ENCODE data around the gene RABGAP1L.
"Not testable (repeated sequence)": the region's sequence is repeated elsewhere in the genome, so short reads cannot be mapped to it uniquely, and the experiment has no call there.

Gene RABGAP1L

DNA sequence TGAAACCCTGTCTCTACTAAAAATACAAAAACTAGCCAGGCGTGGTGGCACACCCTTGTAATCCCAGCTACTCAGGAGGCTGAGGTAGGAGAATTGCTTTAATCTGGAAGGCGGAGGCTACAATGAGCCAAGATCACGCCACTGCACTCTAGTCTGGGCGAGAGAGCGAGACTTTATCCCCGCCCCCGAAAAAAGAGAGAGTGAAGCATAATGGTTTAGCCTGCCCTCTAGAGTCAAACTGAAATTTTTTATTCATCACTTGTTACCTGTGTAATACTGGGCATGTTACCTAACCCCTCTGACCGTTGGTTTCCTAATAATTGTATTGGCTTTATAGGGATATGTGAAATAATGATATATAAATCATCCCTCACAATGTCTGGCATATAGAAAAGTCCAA lies 307.3 kb downstream of the RABGAP1L start:
- DNase-seq = no peak

DNA sequence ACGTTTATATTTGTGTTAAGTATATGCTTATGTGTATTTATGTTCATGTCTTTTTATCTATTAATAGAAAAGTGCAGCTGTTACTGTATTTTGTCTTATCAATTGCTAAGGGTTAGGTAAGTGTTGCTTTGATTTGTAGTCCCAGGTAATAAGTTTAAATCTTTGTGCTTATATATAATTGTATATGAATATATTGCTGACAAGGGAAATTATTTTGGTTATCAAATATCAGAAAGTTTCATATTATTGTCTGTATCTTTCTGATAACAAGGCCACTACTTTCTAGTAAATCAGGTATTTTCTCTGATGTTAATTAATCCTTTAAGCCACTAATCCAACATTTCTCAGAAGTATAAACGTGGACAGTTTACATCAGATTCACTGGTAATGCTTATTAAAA lies 309.7 kb downstream of the RABGAP1L start:
- no peak for DNase-seq

DNA sequence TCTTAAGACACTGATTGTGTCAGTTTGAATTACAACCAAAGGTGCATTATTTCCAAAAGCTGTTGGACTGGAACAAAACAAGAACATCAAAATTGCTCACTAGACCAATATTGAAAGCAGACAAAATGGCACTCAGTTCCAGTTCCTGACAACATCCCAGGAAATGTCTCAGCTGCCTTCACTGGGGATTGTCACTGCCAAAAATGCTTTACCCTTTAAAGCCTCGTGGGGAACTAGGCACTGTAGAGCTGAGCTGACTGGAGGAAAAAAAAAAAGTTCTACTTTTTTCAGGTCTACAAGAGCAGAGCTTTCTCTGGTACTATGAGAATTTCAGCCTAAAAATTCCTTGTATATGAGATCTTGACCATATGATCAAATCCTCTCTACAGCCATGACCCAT lies 310.4 kb downstream of the RABGAP1L start:
- no peak for DNase-seq

DNA sequence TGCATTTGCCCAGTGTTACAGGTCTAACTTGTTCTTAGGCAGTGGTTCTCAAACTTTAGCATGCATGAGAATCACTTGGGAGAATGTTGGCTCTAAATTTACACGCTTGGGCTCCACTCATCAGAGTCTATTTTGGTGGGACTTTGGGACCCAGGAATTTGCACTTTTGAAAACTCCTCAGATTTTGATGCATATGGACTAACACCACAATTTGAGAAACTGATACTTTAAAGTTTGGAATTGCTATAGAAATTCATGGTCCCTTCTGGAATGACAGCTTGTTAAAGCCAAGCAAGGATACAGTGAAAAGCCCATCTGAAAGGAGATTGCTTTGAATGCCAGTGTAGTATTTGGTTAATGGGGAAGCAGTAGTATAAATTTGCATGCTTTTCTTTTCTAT lies 320.0 kb downstream of the RABGAP1L start:
- DNase-seq = no peak

DNA sequence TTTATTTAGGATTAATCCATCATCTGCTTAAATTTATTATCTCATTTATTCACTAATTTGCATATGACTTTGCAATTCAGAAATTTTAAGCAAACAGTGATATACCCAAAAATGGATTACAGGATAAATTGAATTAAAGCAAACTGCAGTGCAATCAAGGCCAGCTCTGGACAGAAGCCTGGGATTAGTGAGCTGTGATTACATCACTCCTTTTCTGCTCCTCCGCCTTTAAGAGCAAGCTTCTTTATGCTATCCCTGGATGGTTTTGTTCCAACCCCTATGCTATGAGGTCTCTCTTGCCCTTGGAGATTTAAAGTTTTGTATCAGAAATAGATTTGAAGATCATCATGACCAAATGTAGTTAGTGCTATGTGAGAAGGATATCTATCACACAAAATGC lies 321.0 kb downstream of the RABGAP1L start:
- DNase-seq = no peak

DNA sequence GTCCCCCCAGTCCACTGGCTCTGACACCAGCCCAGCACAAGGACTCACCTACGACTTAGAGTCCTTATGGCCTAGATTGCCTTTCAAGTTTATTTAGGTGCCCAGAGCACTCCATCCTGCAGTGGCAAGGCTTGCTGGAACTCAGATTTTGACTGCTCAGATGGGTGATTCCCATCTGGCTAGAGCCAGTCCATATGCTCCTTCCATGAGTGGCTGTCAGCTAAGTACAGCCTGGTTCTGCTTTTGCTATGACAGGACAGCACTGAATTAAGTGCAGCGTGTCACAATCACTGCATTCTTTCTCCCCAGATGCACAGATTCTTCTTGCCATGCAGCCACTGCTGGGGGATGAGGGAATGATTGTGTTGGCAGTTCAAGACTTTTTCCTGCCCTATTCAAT lies 332.3 kb downstream of the RABGAP1L start:
- no peak for DNase-seq

DNA sequence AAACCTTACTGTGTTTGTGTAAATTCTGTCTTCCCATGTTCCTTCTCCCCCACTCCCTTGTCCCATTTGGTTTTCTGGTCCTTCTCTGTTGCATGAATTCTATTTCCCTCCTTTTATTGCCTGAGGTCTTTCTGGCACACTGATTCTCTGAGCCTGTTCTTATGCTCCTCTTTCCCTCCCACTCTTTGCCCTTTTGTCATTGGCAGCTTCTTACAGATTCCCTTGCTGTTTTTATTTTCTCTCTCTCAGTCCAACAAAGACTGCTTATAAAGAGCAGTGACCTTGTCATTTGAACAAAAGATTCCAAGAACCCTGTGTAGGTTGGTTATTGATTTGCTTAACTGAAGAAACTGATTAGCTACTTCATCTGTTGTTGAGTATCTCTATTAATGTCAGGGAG lies 338.2 kb downstream of the RABGAP1L start:
- DNase-seq = no peak

DNA sequence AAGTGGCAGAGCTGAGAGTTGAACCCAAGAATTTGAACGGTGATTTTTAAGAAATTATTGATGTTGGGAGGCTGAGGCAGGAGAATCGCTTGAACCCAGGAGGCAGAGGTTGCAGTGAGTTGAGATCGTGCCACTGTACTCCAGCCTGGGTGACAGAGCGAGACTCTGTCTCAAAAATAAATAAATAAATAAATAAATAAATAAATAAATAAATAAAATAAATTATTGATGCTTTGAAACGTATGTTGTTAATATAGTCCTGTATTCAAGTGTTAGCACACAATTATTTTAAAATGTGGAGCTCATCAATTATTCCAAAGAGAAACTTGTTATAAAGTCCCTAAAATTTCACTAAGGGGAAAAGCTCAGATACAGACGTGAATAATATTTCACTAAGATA lies 357.4 kb downstream of the RABGAP1L start:
- DNase-seq = not testable (repeated sequence)

DNA sequence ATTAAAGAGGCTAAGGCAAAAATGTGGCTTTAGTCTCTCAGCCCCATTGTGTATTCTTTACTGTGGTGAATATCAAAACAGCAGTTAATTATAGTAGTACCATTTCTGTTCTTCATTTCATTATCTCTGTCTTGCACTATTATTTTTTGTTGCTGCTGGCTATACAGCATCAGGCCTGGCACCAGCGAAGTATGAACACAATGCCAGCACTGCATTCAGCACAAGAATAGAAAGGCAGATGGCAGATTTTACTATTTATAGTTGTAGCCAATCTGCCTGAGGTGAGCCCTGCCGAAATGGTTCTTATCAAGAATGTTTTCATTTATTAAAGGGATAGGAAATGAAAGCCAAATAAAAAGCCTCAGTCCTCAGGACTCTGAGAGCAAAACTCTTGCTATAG lies 360.5 kb downstream of the RABGAP1L start:
- DNase-seq = no peak

DNA sequence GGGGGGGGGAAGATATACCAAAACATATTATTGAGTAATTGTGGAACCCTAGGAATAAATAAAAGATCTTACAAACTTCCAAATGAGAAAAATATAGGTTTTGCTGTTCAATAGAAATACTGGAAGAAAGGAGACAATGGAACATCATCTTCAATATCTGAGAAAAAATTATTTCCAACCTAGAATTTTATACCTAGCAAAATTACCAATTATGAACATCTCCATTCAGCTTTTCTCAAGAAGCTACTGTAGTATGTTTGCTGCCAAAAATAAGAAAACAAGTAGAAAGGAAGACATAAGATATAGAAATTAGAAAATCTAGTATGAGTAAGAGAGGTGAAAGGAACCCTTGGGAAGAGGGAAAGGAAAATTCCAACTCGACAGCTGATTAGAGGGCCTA lies 372.4 kb downstream of the RABGAP1L start:
- no peak for DNase-seq

DNA sequence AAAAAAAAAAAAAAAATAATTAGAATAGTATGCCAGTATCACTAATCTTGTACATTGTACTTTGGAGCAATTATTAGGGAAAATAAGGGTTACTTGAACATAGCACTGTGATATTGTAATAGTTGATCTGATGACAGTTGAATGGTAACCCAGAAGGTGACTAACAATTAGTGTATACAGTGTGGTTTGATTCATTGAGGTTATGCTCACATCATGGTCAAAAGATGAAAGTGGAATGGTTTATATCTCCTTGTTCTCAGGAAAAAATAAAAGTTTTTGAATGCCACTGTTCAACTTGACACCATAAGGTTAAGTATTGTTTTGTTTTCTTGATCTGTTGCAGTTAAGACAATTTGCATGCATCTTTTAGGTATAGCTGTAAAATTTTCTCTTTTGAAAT lies 375.5 kb downstream of the RABGAP1L start:
- DNase-seq = no peak

DNA sequence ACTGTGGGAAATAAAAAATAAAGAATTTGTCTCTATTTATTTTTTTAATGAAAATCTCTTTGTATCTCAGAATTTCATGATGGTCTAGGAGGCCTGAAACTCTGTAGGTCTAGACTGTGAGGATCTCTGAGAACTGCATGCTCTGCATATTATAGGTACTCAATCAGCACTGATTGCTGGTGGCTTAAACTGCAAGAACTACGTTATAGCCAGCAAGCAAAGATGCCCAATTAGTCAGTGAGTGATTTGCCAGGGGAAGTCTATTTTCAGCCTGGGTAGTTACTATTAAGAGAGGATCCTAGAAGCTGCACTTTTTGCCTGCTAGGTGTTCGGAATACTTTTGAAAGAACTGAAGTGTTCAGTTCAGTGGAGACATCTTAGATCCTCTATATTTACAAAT lies 375.9 kb downstream of the RABGAP1L start:
- no peak for DNase-seq

DNA sequence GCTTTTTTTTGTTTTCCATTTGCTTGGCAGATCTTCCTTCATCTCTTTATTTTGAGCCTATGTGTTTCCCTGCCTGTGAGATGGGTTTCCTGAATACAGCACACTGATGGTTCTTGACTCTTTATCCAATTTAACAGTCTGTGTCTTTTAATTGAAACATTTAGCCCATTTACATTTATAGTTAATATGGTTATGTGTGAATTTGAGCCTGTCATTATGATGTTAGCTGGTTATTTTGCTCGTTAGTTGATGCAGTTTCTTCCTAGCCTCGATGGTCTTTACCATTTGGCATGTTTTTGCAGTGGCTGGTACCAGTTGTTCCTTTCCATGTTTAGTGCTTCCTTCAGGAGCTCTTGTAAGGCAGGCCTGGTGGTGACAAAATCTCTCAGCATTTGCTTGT lies 384.1 kb downstream of the RABGAP1L start:
- DNase-seq = not testable (repeated sequence)

DNA sequence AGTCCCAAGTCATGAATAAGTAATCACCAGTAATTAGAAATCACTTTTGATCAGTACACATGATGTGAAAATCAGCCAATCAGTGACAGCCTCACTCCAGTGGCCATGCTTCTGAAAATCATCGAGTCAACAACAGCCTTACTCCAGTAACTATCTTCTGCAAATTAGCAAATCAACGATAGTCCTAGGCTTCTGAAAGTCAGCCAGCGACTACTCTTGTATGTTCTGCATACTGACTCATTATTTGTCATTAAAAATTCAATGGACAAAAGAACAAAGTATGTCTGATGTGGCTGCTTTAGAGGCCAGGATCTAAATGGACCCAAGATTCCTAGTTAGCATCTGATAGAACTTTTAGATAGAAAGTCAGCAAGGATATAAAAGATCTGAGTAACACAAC lies 391.0 kb downstream of the RABGAP1L start:
- no peak for DNase-seq

DNA sequence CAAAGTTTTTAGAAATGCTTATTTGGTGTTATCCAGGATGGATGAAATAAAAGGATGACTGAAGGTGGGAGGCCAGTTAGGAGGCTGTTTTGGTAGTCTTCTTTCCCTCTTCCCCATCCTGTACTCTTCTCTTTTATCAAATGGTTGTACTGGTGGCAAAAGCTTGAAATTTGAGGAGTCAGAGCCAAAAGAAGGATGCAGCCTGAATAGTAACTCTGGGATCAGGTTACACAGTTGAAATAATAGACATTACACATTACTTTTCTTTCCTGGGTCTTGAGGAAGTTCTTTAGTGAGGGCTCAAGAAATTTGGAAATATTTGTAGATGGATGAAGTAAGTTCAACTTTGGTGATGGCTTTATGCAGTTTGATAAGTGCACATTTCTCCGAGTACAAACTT lies 397.1 kb downstream of the RABGAP1L start:
- no peak for DNase-seq

DNA sequence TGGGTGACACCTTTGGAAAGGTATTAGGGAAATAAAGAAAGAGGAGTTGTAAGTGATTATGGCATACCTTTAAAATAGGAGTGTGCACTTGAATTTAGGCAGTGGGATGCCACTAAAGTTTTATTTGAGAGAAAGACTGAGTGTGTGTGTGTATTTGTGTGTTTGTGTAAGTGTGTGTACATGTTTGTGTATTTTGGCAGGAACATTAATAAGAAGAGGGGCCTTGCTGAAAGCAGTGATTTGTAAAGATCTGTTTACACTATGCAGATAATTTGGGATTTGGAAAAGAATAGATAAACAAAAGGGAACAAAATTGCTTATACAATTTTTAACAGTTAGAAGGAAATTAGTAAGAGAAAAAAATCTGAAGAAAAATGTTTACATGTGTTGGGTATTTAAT lies 409.2 kb downstream of the RABGAP1L start:
- DNase-seq = no peak

DNA sequence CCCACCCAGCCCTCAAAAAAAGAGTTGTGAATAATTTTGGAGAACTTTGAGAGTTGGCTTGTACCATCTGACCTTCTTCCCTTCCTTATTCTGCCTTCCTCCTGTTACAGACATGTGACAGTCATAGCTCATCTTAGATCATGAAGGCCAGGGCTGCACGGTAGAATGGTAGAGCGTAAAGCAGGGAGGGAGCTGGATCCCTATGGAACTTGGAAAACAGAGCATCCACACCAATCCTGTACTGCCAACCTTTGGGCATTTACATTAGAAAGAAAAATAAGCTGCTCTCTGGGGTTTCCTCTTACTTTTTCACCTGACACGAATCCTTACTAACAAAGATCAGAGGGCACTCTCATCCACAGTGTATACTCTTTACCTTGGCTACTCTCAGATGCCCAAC lies 409.9 kb downstream of the RABGAP1L start:
- no peak for DNase-seq

DNA sequence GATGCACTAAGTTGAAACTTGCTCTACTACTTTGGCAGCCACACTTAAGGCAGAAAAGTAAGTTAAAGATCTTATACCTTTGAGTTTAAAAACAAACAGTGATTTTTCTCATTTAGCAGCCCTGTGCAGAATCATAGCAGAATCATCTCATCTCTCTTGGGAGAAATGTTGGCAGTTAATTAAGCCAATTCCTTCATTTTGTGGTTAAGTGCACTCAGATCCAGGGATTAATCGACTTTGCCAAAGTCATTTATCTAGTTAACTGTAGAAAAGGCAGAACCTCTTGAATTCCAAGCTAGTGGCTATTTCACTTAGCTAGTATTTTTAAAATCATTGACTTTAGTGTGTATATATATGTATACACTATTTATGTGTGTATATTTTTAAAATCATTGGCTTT lies 413.5 kb downstream of the RABGAP1L start:
- no peak for DNase-seq

DNA sequence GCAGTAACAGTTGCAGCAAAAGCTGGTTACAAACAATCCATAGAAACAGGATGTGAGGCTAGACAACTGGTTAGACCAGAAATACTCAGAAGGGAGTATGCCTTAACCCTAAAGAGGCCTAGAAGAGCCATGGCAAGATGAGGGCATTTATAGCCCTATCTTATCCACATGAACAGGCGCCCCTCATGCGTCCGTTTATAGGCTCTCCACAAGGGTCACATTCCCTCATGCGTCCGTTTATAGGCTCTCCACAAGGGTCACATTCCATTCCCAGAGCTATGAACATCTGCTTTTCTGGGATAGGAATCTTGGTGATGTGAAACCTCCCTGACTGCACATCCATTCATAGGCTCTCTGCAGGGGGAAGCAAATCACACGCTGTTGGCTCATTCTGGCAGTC lies 416.8 kb downstream of the RABGAP1L start:
- not testable (repeated sequence) for DNase-seq

DNA sequence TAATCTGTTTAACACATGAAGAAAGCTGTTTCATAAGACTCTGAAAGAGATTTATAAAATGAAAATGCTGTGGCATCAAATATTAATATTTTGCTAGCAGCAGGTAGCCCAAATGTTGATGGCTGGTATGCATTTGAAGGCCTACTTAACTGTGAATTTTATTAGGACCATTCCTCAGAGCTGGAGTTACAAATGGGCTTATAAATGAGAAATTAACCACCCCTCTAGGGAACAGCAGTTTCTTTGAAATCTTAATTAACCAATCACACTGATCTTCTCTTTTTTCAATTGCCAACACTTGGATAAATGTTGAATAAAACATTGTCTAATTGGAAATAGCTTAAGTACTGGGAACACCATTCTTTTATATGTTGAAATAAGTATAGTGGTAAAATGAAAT lies 418.4 kb downstream of the RABGAP1L start:
- no peak for DNase-seq

DNA sequence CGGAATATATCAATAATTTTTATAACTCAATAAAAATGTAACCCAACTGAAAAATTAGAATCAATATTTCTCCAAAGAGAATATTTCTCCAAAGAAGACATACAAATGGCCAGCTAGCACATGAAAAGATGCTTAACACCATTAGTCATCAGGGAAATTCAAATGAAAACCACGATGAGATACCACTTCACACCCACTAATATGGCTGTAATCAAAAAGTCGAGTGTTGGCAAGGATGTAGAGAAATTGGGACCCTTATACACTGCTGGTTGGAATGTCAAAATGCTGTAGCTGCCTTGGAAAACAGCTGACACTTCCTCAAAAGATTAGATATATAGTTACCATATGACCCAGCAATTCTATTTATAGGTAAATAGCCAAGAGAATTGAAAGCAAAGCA lies 421.5 kb downstream of the RABGAP1L start:
- no peak for DNase-seq

DNA sequence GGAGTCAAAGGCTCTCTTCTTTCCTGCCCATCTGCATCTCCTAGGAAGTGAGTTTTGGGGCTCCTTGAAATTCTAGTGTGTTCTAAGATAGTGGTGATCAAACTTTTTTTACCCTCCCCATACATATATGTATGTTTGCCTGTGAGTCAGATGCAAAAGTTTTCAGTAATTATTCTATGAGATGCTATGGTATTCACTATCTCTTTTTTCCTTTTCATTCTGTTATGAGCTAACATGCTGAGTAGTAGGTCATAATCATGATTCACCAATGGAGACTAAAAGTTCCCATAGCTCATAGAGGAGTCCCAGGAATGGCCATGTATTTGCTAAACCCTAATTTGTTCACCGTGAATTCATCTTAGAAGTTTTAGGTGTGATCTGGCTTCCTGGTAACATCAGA lies 424.0 kb downstream of the RABGAP1L start:
- no peak for DNase-seq

DNA sequence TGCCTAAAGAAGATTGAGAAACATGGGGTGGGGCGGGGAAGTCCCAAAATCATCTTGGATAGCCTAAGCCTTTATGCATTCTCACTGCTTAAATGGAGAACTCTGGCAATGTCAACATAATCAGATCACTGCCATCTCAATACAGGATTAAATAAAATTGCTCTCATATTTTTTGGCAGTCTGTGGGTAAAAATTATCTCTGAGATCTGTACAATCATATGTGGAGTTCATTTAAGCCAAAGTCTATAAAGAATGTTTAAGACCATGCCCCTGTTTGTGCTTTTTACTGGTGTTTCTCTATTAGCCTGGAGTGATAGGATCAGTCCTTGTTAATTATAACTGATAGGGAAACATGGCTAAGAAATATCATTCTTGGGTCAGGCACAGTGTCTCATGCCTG lies 424.8 kb downstream of the RABGAP1L start:
- no peak for DNase-seq

DNA sequence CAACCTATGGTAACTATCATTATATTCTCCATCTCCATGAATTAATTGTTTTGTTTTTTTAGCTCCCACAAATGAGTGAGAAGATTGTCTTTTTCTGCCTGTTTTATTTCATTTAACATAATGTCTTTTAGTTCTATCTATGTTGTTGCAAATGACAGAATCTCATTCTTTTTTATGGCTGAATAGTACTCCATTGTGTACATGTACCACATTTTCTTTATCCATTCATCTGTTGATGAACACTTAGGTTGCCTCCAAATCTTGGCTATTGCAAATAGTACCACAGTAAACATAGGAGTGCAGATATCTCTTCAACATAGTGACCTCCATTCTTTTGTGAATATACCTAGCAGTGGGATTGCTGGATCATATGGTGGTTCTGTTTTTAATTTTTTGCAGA lies 429.3 kb downstream of the RABGAP1L start:
- not testable (repeated sequence) for DNase-seq

DNA sequence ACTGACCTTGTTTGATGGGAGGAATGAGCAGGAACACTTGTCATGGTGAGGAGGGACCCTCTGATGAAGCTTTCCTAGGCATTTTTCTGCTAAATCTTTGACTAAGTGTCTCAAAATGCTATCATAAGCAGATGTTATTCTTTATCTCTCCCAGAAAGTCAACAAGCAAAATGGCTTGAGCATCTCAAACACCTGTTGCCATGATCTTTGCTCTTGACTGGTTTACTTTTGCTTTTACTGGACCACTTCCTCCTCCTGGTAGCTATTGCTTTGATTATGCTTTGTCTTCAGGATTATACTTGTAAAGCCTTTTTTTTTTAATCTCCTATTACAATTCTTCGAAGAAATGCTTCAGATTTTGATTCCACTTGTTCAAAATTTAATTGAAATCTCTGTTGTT lies 445.9 kb downstream of the RABGAP1L start:
- DNase-seq = no peak

DNA sequence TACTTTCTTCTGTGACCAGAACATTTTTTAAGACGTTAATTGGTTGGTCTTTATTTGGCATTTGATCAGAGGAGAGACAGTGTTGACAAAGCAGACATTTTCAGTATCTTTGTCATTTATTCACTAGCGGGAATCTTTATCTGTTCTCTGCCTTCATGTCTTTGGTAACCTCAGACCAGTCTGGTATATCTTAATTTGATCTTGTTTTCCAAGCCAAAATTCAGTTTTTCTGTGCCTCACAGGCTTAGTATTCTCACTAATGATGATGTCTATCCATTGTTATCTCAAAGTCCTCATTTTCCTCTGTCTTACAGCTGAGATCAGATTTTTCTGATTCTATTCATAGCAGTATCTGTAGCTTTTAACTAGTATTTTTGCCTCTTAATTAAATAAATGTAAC lies 447.2 kb downstream of the RABGAP1L start:
- DNase-seq = no peak
